NCI-H2029 (cell line): ENCODE results near the gene TANC1.
"Not testable (repeated sequence)": the region's sequence is repeated elsewhere in the genome, so short reads cannot be mapped to it uniquely, and the experiment has no call there.

Source experiments
- DNase-seq: peaks from one replicate; lab custom pipeline; 2025; lab: John Stamatoyannopoulos, UW

The TANC1 gene

GRCh38 chr2:159089543-159089942, 121.1 kb downstream of the TANC1 start:
- DNase-seq = no peak

GRCh38 chr2:159090514-159091201, 122.2 kb downstream of the TANC1 start:
- DNase-seq = no peak

GRCh38 chr2:159091381-159091780, 122.9 kb downstream of the TANC1 start:
- no peak for DNase-seq

- DNase-seq = no peak
Observed at GRCh38 chr2:159091976-159092375, 123.5 kb downstream of the TANC1 start.

DNA sequence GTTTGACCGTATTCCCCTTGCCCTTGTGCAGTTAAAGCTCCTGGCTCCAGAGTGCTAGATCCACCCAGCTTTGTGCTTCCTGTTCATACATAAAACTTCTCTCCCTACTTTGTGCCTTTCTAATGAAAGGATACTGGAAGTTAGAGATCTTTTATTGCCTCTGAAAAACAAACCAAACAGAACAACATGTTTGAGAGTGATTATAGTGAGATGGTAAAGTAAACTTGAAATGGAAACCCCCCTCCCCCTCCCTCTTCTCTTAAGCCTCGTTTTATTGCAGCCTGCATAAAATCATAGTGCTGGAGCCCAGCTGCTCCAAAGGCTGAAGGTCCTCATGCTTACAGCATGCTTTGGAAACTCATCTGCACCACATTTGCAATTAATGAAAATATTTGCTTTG, 125.1 kb downstream of the TANC1 start:
- no peak for DNase-seq

GRCh38 chr2:159094173-159094737, 125.8 kb downstream of the TANC1 start:
- DNase-seq = no peak

GRCh38 chr2:159095813-159096212, 127.4 kb downstream of the TANC1 start:
- no peak for DNase-seq

- DNase-seq = not testable (repeated sequence)
Observed at GRCh38 chr2:159096302-159096855, 127.9 kb downstream of the TANC1 start.

GRCh38 chr2:159096901-159097300, 128.5 kb downstream of the TANC1 start:
- DNase-seq = no peak

GRCh38 chr2:159098361-159098760, 129.9 kb downstream of the TANC1 start:
- DNase-seq = peak; percentile 18

GRCh38 chr2:159098921-159099411, 130.5 kb downstream of the TANC1 start:
- DNase-seq = no peak

- DNase-seq = no peak
Observed at GRCh38 chr2:159101755-159102489, 133.5 kb downstream of the TANC1 start.

DNA sequence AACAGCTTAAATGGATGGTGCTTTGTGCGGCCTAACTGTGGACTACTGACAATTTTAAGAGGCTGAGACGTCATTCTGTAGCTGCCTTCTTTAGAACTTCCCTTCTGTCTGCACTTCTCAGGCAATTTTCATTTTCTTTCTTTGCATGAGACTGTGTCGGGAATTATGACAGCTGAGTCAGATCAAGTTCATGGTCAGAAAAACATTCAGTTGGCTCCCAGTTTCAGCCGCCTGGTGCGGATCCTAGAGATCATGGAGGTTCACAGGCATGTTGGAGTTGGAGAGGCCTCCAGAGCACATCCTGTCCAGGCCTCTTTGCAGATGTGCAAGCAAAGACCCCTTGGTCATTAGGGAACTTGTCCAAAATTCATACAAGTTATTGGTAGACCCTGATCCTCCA, 135.0 kb downstream of the TANC1 start:
- no peak for DNase-seq

- no peak for DNase-seq
Observed at GRCh38 chr2:159106109-159106508, 137.7 kb downstream of the TANC1 start.

GRCh38 chr2:159108181-159108893, 139.9 kb downstream of the TANC1 start:
- DNase-seq = peak; percentile 30

DNA sequence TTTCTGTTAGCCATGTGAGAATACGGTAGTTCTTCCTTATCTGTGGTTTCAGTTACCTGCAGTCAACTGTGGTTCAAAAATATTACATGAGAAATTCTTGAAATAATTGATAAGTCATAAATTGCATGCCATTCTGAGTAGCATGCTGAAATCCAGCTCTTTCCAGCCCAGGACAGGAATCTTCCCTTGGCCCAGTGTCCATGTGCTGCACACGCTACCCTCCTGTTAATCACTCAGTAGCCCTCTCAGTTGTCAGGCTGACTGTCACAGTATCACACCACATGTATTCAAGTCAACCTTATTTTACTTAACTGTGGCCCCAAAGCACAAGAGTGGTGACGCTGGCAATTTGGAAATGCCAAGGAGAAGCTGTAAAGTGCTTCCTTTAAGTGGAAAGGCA, 141.1 kb downstream of the TANC1 start:
- no peak for DNase-seq

DNA sequence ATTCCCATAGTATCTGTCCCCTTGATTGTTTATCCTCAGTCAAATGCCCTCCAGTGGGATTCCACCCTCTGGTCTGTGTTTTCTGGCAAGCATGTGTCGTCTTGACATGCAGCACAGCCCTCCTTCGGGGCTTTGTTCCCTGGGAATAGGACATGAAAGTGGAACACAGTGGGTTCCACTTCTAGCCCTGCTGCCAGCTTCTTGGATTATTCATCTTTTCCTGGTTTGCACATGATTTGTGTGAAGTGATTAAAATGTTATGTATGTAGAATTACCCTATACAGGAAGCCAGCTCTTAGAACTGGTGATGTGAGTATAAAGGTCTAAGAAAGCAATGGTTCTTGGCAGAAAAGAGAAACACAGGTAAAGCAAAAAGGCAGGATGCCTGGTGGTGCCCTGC, 142.3 kb downstream of the TANC1 start:
- no peak for DNase-seq

GRCh38 chr2:159111346-159111927, 143.0 kb downstream of the TANC1 start:
- peak; percentile 68 for DNase-seq

DNA sequence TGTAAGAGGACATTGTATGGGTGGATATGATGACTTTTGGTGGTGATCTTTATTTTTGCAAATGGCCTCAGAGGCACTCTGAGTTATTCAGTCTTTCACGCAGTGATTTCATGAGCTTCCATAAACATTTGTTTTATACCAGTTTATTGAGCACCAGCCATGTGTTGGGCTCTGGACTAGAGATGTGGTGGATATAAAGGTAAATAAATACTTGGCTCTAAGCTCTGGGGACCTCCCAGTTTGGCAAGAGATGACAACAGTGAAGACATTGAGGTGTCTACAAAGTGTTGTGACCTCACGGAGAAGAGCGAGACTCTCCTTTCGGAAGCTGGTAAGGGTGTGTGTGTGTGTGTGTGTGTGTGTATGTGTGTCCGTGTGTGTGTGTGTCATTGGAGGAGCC, 146.4 kb downstream of the TANC1 start:
- DNase-seq = peak; percentile 55

- DNase-seq = no peak
Observed at GRCh38 chr2:159116922-159117321, 148.5 kb downstream of the TANC1 start.

DNA sequence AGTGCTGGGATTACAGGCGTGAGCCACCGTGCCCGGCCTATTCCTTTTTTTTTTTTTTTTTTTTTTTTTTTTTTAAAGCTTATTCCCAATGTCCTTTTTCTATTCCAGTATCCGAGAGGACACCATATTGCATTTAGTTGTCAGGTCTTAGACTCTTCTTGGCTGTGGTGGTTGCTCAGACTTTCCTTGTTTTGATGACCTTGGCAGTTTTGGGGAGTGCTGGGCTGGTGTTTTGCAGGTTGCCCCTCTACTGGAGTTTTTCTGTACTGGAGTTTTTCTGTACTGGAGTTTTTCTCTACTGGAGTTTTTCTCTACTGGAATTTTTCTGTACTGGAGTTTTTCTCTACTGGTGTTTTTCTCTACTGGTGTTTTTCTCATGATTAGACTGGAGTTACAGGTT, 149.2 kb downstream of the TANC1 start:
- DNase-seq = no peak
